K562 (cell line): ENCODE results near the gene HSPA1B. TPM values are rescaled to one million over a fixed set of nuclear protein-coding genes. Genes with fewer than 3 reads are reported as not detected.

ENCODE experiments used
- CBFB ChIP-seq: sonication (generic); formaldehyde crosslinking; IDR thresholded peaks from 2 replicates; pipeline ENCODE4 v1.4.0; 2020; ENCODE audit warnings: mild to moderate bottlenecking, missing genetic modification reagents
- CREM ChIP-seq: IDR thresholded peaks from 2 replicates; pipeline ENCODE4 v1.6.1; 2014; ENCODE audit warnings: antibody characterized with exemption, low read depth
- HDAC1 ChIP-seq, 2 experiments: fragments of 450-650 bp; IDR thresholded peaks; 2 replicates each; pipeline ENCODE4 v1.6.1; 2016 to 2017; ENCODE audit warnings: inconsistent platforms in 1 of 2, mild to moderate bottlenecking in 1 of 2, moderate library complexity in 1 of 2
- KDM4B ChIP-seq, 2 experiments: fragments of 450-650 bp in 1 of 2; sonication (generic) in 1 of 2; IDR thresholded peaks; 2 replicates each; pipeline ENCODE4 v1.6.1; 2016 to 2017; ENCODE audit warnings: borderline replicate concordance in 2 of 2, antibody characterized with exemption in 1 of 2, low read depth in 1 of 2, mild to moderate bottlenecking in 1 of 2
- MTA2 ChIP-seq: fragments of 450-650 bp; IDR thresholded peaks from 2 replicates; pipeline ENCODE4 v1.6.1; 2016; ENCODE audit warnings: low read depth
- NEUROD1 ChIP-seq: fragments of 150-350 bp; IDR thresholded peaks from 2 replicates; pipeline ENCODE4 v1.6.1; 2014; ENCODE audit warnings: borderline replicate concordance, low read length, low read depth; ENCODE audit not compliant: partially characterized antibody
- NRF1 ChIP-seq, 2 experiments: fragments of 450-650 bp; IDR thresholded peaks in 1 of 2; conservative IDR thresholded peaks in 1 of 2; 2 replicates each; pipeline ENCODE4 v1.6.1; 2014; ENCODE audit warnings: mild to moderate bottlenecking in 2 of 2
- NUFIP1 ChIP-seq: fragments of 450-650 bp; IDR thresholded peaks from 2 replicates; pipeline ENCODE4 v1.6.1; 2018; ENCODE audit not compliant: partially characterized antibody
- POLR2B ChIP-seq: fragments of 450-650 bp; IDR thresholded peaks from 2 replicates; pipeline ENCODE4 v1.6.1; 2018; ENCODE audit warnings: low read depth; ENCODE audit not compliant: partially characterized antibody
- POU5F1 ChIP-seq: fragments of 150-350 bp; IDR thresholded peaks from 2 replicates; pipeline ENCODE4 v1.6.1; 2014; ENCODE audit warnings: borderline replicate concordance, low read length, low read depth, mild to moderate bottlenecking; ENCODE audit not compliant: partially characterized antibody
- RNF2 ChIP-seq: sonication (generic); IDR thresholded peaks from 2 replicates; pipeline ENCODE4 v1.6.1; 2016
- SRF ChIP-seq, 2 experiments: fragments of 250-450, 450-650 bp in 1 of 2; sonication (Bioruptor Pico) in 1 of 2; sonication (generic) in 1 of 2; formaldehyde crosslinking; IDR thresholded peaks; 2 replicates each; pipeline versions ENCODE4 v1.5.0 to v1.5.1; 2020 to 2022; ENCODE audit warnings: mild to moderate bottlenecking in 1 of 2, missing genetic modification reagents in 1 of 2
- ZC3H11A ChIP-seq: IDR thresholded peaks from 2 replicates; pipeline ENCODE4 v1.6.1; 2012; ENCODE audit warnings: low read depth, low read length, improper control_type of control experiment
- ZNF12 ChIP-seq: sonication (generic); formaldehyde crosslinking; IDR thresholded peaks from 2 replicates; pipeline ENCODE4 v1.4.0; 2020; ENCODE audit warnings: mild to moderate bottlenecking, missing genetic modification reagents
- ZNF445 ChIP-seq: fragments of 250-450 bp; sonication (Bioruptor Pico); IDR thresholded peaks from 2 replicates; pipeline ENCODE4 v1.4.0; 2020; ENCODE audit warnings: low read depth, mild to moderate bottlenecking, moderate library complexity
- ZNF586 ChIP-seq: fragments of 450-650 bp; formaldehyde crosslinking; conservative IDR thresholded peaks from 2 replicates; pipeline ENCODE4 v1.4.0; 2020; ENCODE audit warnings: mild to moderate bottlenecking, moderate library complexity
- polyA plus RNA-seq, 8 experiments: library from polyadenylated mRNA; depleted of rRNA in 4 of 8; stranded (reverse) in 5 of 8; unstranded in 3 of 8; fragments of >200 nt; fragmentation: Nextera tagmentation in 2 of 8; fragmentation: Illumina TruSeq in 1 of 8; extraction: Ambion mirVana in 2 of 8; extraction: Trizol in 1 of 8; gene quantifications; 2 replicates each; pipeline versions ENCODE4 v1.2.1 to v1.2.3, GENCODE V29; 2011 to 2014; ENCODE audit warnings: inconsistent platforms in 1 of 8, missing spikeins in 1 of 8
- total RNA-seq, 7 experiments: library from RNA; depleted of rRNA in 6 of 7; stranded (reverse); fragments of >200 nt in 6 of 7; fragmentation: Illumina TruSeq in 2 of 7; extraction: Trizol in 2 of 7; gene quantifications; 2 replicates each; pipeline versions ENCODE4 v1.2.1 to v1.2.3, GENCODE V29; 2011 to 2021; ENCODE audit warnings: low replicate concordance in 1 of 7
- TF ChIP-seq, protein P1 (sequence below): conservative IDR thresholded peaks from 2 replicates; pipeline ENCODE4 v1.6.1; 2011; ENCODE audit warnings: low read depth, mild to moderate bottlenecking, low read length; ENCODE audit not compliant: control insufficient read depth
- TF ChIP-seq, protein P2 (sequence below): fragments of 250-450 bp; sonication (Bioruptor Pico); IDR thresholded peaks from 2 replicates; pipeline ENCODE4 v1.5.0; 2021
- TF ChIP-seq, protein P3 (sequence below): fragments of 450-650 bp; conservative IDR thresholded peaks from 2 replicates; pipeline ENCODE4 v1.6.1; 2016; ENCODE audit warnings: missing genetic modification characterization, low read depth, mild to moderate bottlenecking, control low read depth, missing compliant biosample characterization
- TF ChIP-seq, protein P4 (sequence below), 2 experiments: fragments of 150-350 bp in 1 of 2; IDR thresholded peaks; 2 replicates each; pipeline ENCODE4 v1.6.1; 2012 to 2016; ENCODE audit warnings: low read depth in 2 of 2, low read length in 2 of 2, mild to moderate bottlenecking in 1 of 2, moderate library complexity in 1 of 2

Gene HSPA1B
- total and polyA plus RNA-seq, 9 of the 15 experiments (the other 6 are each of a cell fraction or from before 2014, with no cell fraction given): 0.27 to 227 (median 51.2) TPM

DNA sequence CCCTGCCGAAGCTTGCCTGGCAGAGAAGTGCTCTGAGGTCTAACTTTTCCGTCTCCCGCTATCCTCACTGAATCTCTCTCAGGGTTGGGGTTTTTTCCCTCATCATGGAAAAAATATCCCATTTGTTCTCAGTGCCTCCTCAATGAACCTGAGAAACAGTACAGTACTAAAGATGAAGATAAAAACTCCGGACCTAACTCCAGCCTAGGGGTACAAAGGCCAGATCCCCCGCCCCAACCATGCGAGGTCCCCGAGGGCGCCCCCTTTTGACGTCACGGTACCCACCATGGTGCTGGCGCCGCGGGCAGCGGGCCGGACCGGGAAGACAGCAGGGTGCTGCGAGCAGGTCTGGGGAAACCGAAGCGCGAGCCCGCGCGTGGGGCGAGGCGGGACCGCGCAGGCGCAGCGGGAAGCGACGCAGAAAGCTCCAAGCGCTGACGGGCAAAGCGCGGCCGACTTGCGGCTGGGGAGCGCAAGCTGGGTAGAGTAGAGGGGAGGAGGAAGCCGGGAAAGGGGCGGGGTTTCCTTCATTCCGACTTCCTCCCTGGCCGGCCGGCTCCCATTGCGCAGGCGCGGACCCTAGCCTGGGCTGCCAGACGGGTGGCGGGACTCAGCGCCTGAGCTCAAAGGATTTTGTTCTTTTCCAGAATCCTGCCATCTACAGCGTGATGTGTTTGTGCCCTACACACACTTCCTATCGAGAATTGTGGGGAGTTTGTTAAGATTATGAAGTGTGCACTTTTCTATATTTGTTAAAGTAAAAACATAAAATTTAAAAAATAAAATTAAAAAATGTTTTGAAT lies 20.9 kb upstream of the HSPA1B start, which contains the start of gene LSM2 (continued):
- TF ChIP-seq, protein P1, sequence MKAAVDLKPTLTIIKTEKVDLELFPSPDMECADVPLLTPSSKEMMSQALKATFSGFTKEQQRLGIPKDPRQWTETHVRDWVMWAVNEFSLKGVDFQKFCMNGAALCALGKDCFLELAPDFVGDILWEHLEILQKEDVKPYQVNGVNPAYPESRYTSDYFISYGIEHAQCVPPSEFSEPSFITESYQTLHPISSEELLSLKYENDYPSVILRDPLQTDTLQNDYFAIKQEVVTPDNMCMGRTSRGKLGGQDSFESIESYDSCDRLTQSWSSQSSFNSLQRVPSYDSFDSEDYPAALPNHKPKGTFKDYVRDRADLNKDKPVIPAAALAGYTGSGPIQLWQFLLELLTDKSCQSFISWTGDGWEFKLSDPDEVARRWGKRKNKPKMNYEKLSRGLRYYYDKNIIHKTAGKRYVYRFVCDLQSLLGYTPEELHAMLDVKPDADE: peak; percentile 89
- no peak for TF ChIP-seq ZC3H11A
- TF ChIP-seq, protein P2, sequence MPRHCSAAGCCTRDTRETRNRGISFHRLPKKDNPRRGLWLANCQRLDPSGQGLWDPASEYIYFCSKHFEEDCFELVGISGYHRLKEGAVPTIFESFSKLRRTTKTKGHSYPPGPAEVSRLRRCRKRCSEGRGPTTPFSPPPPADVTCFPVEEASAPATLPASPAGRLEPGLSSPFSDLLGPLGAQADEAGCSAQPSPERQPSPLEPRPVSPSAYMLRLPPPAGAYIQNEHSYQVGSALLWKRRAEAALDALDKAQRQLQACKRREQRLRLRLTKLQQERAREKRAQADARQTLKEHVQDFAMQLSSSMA: 0 out of 2 replicates have a peak, but pooled peaks have one; percentile 71
- peak; percentile 96 for TF ChIP-seq POLR2B
- TF ChIP-seq ZNF445 (CRISPR knock-in tag): 0 out of 2 replicates have a peak, but pooled peaks have one; percentile 8
- peak; percentile 90; the same call in 1 of the 2 replicates for TF ChIP-seq CBFB (CRISPR knock-in tag)
- TF ChIP-seq HDAC1 (IDR thresholded peaks at IDR 0.05): peak; percentile 68 to 99; a peak in 3 of 4 replicates
- TF ChIP-seq RNF2: no peak
- peak in 1 of 2 experiments; percentile 93; a peak in 2 of 4 replicates for TF ChIP-seq SRF (CRISPR knock-in tag; IDR thresholded peaks at IDR 0.05)
- no peak for TF ChIP-seq NUFIP1
- TF ChIP-seq NEUROD1: peak; percentile 77
- peak; percentile 99 for TF ChIP-seq CREM
- TF ChIP-seq, protein P3, sequence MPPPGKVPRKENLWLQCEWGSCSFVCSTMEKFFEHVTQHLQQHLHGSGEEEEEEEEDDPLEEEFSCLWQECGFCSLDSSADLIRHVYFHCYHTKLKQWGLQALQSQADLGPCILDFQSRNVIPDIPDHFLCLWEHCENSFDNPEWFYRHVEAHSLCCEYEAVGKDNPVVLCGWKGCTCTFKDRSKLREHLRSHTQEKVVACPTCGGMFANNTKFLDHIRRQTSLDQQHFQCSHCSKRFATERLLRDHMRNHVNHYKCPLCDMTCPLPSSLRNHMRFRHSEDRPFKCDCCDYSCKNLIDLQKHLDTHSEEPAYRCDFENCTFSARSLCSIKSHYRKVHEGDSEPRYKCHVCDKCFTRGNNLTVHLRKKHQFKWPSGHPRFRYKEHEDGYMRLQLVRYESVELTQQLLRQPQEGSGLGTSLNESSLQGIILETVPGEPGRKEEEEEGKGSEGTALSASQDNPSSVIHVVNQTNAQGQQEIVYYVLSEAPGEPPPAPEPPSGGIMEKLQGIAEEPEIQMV (tag): peak; percentile 97
- TF ChIP-seq ZNF12 (CRISPR knock-in tag): peak; percentile 91
- TF ChIP-seq ZNF586 (CRISPR knock-in tag): peak; percentile 82; the same call in 1 of the 2 replicates
- TF ChIP-seq, protein P4, sequence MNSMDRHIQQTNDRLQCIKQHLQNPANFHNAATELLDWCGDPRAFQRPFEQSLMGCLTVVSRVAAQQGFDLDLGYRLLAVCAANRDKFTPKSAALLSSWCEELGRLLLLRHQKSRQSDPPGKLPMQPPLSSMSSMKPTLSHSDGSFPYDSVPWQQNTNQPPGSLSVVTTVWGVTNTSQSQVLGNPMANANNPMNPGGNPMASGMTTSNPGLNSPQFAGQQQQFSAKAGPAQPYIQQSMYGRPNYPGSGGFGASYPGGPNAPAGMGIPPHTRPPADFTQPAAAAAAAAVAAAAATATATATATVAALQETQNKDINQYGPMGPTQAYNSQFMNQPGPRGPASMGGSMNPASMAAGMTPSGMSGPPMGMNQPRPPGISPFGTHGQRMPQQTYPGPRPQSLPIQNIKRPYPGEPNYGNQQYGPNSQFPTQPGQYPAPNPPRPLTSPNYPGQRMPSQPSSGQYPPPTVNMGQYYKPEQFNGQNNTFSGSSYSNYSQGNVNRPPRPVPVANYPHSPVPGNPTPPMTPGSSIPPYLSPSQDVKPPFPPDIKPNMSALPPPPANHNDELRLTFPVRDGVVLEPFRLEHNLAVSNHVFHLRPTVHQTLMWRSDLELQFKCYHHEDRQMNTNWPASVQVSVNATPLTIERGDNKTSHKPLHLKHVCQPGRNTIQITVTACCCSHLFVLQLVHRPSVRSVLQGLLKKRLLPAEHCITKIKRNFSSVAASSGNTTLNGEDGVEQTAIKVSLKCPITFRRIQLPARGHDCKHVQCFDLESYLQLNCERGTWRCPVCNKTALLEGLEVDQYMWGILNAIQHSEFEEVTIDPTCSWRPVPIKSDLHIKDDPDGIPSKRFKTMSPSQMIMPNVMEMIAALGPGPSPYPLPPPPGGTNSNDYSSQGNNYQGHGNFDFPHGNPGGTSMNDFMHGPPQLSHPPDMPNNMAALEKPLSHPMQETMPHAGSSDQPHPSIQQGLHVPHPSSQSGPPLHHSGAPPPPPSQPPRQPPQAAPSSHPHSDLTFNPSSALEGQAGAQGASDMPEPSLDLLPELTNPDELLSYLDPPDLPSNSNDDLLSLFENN (IDR thresholded peaks at IDR 0.05; ENCODE audit: low read depth in 2 of 2, low read length in 2 of 2): no peak; a peak in 2 of 4 replicates
- no peak for TF ChIP-seq KDM4B (IDR thresholded peaks at IDR 0.05; ENCODE audit: borderline replicate concordance in 2 of 2, low read depth in 1 of 2)
- peak; percentile 99 to 100 for TF ChIP-seq NRF1 (conservative IDR thresholded peaks at IDR 0.05 in 1 of 2, IDR thresholded peaks at IDR 0.05 in 1 of 2)
- TF ChIP-seq MTA2: 0 out of 2 replicates have a peak, but pooled peaks have one; percentile 12
- TF ChIP-seq POU5F1: no peak
